Colonic mucosa (tissue), 4 donors: ENCODE measurements around the gene DPYSL3. TPM values are rescaled to one million over a fixed set of nuclear protein-coding genes. Genes with fewer than 3 reads are reported as not detected.

ENCODE experiments used
- DNase-seq: peaks from one replicate; pipeline ENCODE4 v3.0.0-alpha.2; 2020
- H3K27ac ChIP-seq: fragments of 200-600 bp; one replicate; pipeline ENCODE4 v1.8.0; 2021
- H3K27me3 ChIP-seq: fragments of 200-600 bp; one replicate; pipeline ENCODE4 v1.8.0; 2021
- H3K36me3 ChIP-seq: fragments of 200-600 bp; one replicate; pipeline ENCODE4 v1.8.0; 2021
- H3K4me1 ChIP-seq: fragments of 200-600 bp; one replicate; pipeline ENCODE4 v1.8.0; 2021; ENCODE audit warnings: mild to moderate bottlenecking
- H3K4me3 ChIP-seq: fragments of 200-600 bp; one replicate; pipeline ENCODE4 v1.8.0; 2021
- H3K9ac ChIP-seq, 2 donors: one replicate each; pipeline ENCODE4 v1.7.0; 2013; ENCODE audit warnings: control low read depth in 2 of 2, low read depth in 2 of 2, low read length in 2 of 2
- H3K9me3 ChIP-seq: fragments of 200-600 bp; one replicate; pipeline ENCODE4 v1.8.0; 2021
- CTCF ChIP-seq: fragments of 200-600 bp; IDR thresholded peaks from one replicate; pipeline ENCODE4 v1.8.0; 2022; ENCODE audit warnings: antibody characterized with exemption, mild to moderate bottlenecking
- intact Hi-C: fragments of 100-400 bp; cut with DNase I; formaldehyde crosslinking; loops from one replicate; pipeline ENCODE4 v1.14.1; 2022
- total RNA-seq, 2 donors: library from RNA; stranded (reverse); fragmentation: NEBNext Ultra II Directional in 1 of 2; extraction: Animal tissue kit (Norgen Biotek cat#: 25700) in 1 of 2; gene quantifications; one replicate each; pipeline ENCODE4 v1.2.1, GENCODE V29; 2021
- donor health status: healthy.
- donor health status: DM: no; HTN: no; CAD: no.
- donor health status: DM: no; HTN: no; CAD: no.

Gene DPYSL3
- total RNA-seq, 2 donors from 2014 or later = 8.8 to 32.2 TPM

- TF ChIP-seq CTCF = no peak
- DNase-seq = no peak
- H3K9ac ChIP-seq = peak overlapping the region in 1 of 2 donors; percentile 4
- no peak overlapping the region for H3K4me3 ChIP-seq
- peak overlapping the region; percentile 45 for H3K27ac ChIP-seq
- H3K4me1 ChIP-seq = no peaks in the 10 kb centered on the region
- no peaks in the 10 kb centered on the region for H3K27me3 ChIP-seq
- intact Hi-C loops = no loop called here
- H3K36me3 ChIP-seq = no peaks in the 10 kb centered on the region
- H3K9me3 ChIP-seq = no peaks in the 10 kb centered on the region
Measured at GRCh38 chr5:147484708-147485020, 25.2 kb downstream of the DPYSL3 start.

GRCh38 chr5:147483961-147484707 lies 25.7 kb downstream of the DPYSL3 start:
- Histone ChIP-seq H3K36me3 (no peaks in the 10 kb centered on the region), H3K9ac (peak overlapping the region in 1 of 2 donors; percentile 29), H3K4me3 (no peak overlapping the region), H3K4me1 (no peaks in the 10 kb centered on the region), H3K27me3 (no peaks in the 10 kb centered on the region), H3K9me3 (no peaks in the 10 kb centered on the region), H3K27ac (peak overlapping the region; percentile 45)
- intact Hi-C loops = no loop called here
- DNase-seq = peak; percentile 60
- no peak for TF ChIP-seq CTCF

GRCh38 chr5:147483188-147483790 lies 26.6 kb downstream of the DPYSL3 start:
- intact Hi-C loops = no loop called here
- no peaks in the 10 kb centered on the region for H3K36me3 ChIP-seq
- DNase-seq = no peak
- no peaks in the 10 kb centered on the region for H3K9me3 ChIP-seq
- TF ChIP-seq CTCF = no peak
- H3K27ac ChIP-seq = peak overlapping the region; percentile 25
- no peaks in the 10 kb centered on the region for H3K4me1 ChIP-seq
- no peaks in the 10 kb centered on the region for H3K27me3 ChIP-seq
- H3K9ac ChIP-seq = no peak overlapping the region
- no peak overlapping the region for H3K4me3 ChIP-seq

- H3K27ac ChIP-seq = peak overlapping the region; percentile 25
- H3K27me3 ChIP-seq = no peaks in the 10 kb centered on the region
- no peak for DNase-seq
- H3K9me3 ChIP-seq = no peaks in the 10 kb centered on the region
- intact Hi-C loops = no loop called here
- no peaks in the 10 kb centered on the region for H3K36me3 ChIP-seq
- no peak overlapping the region for H3K9ac ChIP-seq
- H3K4me1 ChIP-seq = no peaks in the 10 kb centered on the region
- no peak overlapping the region for H3K4me3 ChIP-seq
- no peak for TF ChIP-seq CTCF
Measured at GRCh38 chr5:147482706-147483180, 27.1 kb downstream of the DPYSL3 start.

- no peak overlapping the region for H3K9ac ChIP-seq
- H3K9me3 ChIP-seq = no peaks in the 10 kb centered on the region
- no peaks in the 10 kb centered on the region for H3K4me1 ChIP-seq
- H3K27ac ChIP-seq = peak overlapping the region; percentile 25
- no peaks in the 10 kb centered on the region for H3K36me3 ChIP-seq
- intact Hi-C loops = no loop called here
- no peaks in the 10 kb centered on the region for H3K27me3 ChIP-seq
- no peak for TF ChIP-seq CTCF
- no peak overlapping the region for H3K4me3 ChIP-seq
- DNase-seq = no peak
Measured at GRCh38 chr5:147481874-147482705, 27.8 kb downstream of the DPYSL3 start.
